Hindlimb muscle (tissue), 1 donor: ENCODE results near the gene AFDN. TPM values are rescaled to one million over a fixed set of nuclear protein-coding genes. Genes with fewer than 3 reads are reported as not detected.
"Not testable (repeated sequence)": the region's sequence is repeated elsewhere in the genome, so short reads cannot be mapped to it uniquely, and the experiment has no call there.

ENCODE experiments used
- DNase-seq: peaks from one replicate; pipeline ENCODE4 v3.0.0-alpha.2; 2013
- polyA plus RNA-seq: library from polyadenylated mRNA; unstranded; fragments of 120-200 nt; gene quantifications from one replicate; pipeline ENCODE4 v1.2.1, GENCODE V29; 2013; ENCODE audit not compliant: insufficient read length

AFDN gene
- polyA plus RNA-seq, 1 donor = 49.3 TPM

- no peak for DNase-seq
Observed at GRCh38 chr6:167984876-167985604, 158.3 kb downstream of the AFDN start.

DNA sequence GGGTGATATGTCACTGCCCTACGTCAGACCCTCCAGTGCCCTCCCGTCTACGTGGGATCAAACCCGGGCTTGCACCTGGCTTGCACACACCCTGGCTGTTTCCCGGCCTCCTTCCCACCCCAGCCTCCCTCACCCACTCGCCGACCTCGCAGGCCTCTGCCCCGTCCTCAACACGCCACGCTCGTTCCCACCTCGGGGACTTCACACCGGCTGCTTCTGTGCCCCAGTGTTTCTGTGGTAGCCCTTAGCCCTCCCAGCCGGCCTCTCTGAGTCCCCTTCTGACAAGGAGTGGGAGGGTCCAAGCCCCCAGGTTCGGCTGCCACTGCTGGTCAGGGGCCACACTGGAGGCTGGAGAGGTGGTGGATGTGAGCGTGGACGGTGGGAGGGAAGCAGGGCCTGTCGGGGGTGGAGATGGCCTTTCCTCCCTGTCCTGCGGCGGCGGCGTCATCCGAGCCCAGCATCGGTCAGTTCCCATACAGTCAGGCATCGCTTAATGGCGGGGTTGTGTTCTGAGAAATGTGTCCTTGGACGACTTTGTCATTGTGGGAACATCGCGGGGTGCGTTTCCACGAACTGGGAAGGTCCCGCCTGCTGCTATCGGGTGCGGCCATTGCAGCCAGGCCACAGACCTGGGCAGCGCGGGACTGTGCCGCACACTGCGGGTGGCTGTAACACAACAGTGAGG is 159.3 kb downstream of the AFDN start:
- no peak for DNase-seq

GRCh38 chr6:167987396-167988153 is 160.9 kb downstream of the AFDN start:
- DNase-seq = peak; percentile 66

DNA sequence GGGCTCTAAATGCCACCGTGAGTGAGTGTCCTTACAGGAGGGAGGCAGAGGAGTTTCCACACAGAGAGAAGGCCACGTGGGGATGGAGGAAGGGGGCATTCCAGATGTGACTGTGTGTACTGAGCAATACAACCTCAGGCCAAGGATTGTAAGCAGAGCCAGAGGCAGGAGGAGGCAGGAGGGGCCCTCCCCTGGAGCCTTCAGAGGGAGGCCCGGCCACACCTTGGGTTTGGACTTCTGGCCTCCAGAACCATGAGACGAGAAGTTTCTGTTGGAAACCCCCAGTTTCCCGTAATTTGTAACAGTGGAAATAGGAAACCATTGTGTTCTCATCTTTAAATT is 161.4 kb downstream of the AFDN start:
- DNase-seq = peak; percentile 27

- DNase-seq = no peak
Observed at GRCh38 chr6:167988945-167989841, 162.5 kb downstream of the AFDN start.

DNA sequence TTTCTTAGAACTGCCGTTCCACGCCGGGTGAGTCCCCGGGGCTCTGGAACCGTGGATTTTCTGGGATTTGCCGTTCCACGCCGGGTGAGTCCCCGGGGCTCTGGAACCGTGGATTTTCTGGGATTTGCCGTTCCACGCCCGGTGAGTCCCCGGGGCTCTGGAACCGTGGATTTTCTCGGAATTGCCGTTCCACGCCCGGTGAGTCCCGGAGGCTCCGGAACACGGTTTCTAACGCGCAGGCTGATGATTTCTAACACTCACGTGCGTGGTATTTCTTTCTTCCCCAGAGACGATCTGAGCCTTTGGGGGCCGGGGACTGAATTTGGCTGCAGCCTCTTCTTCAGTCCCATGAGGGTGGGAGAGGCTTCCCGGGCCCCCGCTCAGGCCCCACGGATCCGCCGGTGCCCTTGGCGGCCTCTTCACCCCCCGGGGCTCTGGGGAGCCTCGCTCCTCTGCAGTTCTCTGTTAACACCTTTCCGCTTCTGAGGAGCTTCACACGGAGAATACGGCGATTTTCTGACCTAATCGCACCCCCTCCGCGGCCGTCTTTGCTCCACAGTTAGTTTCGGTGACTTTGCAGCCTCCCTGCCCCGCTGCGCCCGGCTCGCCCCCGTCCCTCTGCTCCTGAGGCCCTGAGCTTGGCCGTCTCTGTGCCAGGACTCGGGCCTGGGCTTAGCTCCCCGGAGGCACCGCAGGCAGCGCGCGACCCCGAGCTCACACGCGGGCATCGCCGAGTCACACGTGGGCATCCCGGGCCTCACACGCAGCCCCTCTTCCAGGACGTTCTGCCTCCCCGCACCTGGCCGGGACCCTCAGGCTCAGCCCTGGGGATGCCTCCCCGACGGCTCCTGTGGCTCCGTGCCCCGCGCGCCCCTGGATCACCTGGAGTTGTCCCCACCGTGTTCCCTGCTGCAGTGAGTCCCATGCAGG is 163.6 kb downstream of the AFDN start:
- no peak for DNase-seq

DNA sequence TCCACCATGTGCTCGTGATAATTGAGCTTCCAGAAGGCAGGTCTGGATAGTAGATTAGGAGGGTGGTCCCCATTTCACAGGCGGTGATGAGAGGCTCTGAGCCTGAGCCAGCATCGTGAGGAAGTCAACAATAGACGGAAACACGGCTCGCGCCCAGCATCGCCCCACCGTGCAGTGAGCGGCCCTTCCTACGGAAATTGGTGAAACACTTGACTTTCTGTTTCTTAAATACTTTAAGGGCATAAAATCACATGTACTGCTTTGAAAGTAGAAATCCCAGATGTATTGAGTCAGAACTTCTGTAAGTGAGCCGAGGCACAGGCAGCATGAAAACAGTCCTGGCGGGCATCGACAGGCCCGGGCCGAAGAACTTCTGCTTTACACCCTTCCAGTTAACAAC is 166.5 kb downstream of the AFDN start:
- DNase-seq = peak; percentile 64

- no peak for DNase-seq
Observed at GRCh38 chr6:167993831-167994230, 167.1 kb downstream of the AFDN start.

- no peak for DNase-seq
Observed at GRCh38 chr6:167995302-167995701, 168.6 kb downstream of the AFDN start.

GRCh38 chr6:167995731-167996151 is 169.0 kb downstream of the AFDN start:
- no peak for DNase-seq

DNA sequence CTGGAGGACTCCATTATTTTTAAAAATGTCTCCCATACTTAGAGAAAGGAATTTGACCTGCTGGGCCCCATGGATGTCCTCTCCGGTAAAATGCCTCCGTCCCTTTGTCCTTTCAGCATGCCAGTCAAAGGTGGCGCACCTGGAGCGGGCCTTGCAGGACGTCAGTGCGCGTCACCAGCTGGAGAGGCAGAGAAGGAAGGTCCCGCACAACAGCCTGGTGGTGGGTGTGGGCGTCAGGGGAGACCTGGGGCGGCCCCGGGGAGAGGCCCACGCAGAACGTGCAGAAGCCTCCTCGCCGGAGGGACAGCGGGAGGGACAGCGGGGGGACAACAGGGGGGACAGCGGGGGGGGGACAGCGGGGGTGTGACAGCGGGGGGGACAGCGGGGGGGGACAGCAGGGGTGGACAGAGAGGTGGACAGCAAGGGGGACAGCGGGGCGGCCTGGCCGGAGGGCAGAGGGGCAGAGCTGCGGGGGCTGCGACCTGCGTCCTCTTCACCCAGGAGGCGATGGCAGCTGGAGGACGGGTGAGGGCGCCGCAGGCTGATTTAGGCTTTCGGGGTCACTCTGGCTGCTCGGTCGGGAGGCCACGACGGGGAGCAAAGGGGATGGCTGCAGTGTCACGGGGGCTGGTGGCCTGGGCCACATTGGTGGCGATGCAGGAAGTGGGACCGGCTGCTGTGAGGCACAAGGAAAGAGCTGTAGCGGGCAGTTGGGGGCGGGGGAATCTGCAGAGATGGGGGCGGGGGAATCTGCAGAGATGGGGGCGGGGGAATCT is 169.9 kb downstream of the AFDN start:
- DNase-seq = no peak

DNA sequence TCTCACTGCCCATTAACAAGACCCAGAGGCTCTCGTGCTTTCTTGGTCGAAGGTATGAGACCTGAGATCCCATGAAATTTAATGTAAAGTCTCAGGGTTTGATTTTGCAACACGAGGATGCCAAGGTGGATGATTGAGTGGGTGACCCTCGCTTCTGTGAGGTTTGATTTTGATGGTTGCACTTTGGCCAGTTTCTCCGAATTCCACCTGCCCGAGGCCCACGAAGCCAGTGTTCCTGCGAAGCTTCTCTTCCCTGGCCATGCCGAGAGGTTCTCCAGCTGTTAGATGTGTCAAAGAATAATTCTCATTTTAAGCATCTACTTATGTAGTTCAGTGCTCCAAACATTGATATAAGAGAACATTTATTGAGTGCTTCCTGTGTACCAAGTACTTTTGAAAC is 170.9 kb downstream of the AFDN start, which contains the start of gene KIF25:
KIF25 (plus strand) TSS at position 30 of the 400 bp plus-strand sequence. CDS start 31,915 bp downstream, outside the sequence.
- no peak for DNase-seq

GRCh38 chr6:167998215-167998614 is 171.5 kb downstream of the AFDN start:
- DNase-seq = no peak

- DNase-seq = no peak
Observed at GRCh38 chr6:168000198-168001028, 173.7 kb downstream of the AFDN start.

- DNase-seq = no peak
Observed at GRCh38 chr6:168001029-168001332, 174.3 kb downstream of the AFDN start.

GRCh38 chr6:168001514-168001913 is 174.8 kb downstream of the AFDN start:
- DNase-seq = not testable (repeated sequence)

DNA sequence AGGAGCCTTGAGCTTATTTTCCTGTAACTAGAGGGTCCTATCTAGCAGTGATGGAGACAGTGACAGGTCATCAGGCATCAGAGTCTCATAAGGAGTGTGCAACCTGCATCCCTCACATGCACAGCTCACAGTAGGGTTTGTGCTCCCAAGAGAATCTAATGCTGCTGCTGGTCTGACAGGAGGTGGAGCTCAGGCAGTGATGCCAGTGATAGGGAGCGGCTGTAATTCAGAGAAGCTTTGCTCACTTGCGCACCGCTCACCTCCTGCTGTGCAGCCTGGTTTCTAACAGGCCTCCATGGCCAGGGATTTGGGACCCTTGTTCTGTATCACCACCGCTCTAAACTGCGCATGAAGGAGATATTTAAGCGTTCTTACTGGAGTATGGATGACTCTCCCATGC is 176.1 kb downstream of the AFDN start:
- DNase-seq = no peak

DNA sequence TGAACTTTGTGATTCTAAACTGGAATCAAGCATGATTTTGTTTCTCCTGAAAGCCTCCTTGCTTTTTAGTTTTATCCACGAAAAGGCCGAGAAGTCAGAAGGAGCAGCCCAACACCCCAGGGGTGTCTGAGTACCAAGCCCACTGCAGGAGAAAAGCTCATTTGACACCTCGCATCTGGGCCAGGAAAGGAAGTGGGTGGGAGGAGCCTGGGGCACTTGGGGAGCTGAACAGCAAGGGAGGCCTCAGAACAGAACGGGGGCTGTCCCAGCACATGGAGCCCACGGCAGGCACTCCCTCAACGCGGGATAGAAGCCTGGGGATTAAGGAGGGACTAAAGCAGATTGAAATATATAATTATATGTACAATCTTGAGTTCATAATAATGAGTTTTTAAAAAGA is 177.3 kb downstream of the AFDN start:
- DNase-seq = no peak

- DNase-seq = no peak
Observed at GRCh38 chr6:168004945-168005344, 178.2 kb downstream of the AFDN start.

DNA sequence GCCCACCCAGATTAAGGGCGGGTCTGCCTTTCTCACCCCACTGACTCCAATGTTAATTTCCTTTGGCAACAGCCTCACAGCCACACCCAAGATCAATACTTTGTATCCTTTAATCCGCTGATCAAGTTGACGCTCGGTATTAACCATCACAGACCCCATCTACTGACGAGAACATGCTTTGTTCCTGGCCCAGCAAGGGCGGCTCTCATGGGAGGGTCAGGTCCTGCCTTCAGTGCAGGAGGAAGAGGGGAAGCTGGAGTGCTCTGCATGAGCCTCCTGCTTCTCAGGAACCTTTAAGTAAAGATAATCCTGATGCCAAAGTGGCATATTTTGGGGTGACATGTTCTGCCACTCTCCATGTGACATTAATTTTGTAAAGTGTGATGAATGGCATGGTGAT is 179.1 kb downstream of the AFDN start:
- no peak for DNase-seq
